ENCODE results near the gene OPCML. TPM values are rescaled to one million over a fixed set of nuclear protein-coding genes. Genes with fewer than 3 reads are reported as not detected.

OPCML gene
- total and polyA plus RNA-seq, 2 experiments from 2014 or later = 0.21 to 0.51 TPM

DNA sequence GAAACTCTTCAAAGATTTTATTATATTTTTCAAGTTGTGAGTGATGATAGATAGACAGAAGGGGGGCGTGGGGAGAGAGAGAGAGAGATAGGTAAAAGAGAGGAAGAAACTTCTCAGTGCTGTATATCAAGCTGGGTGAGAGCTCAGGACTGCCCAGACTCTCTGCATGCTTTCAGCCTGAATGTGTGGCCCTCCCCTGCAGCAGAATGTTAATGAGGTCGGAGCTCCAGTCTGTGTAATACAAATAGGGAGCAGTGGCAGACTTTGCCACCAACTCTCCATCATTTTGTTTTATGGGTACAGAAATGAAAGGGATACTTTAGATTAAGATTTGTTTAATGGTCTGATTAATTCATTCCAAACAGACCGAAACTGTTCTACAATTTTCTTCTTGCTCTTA, 752.8 kb downstream of the OPCML start:
- peak in 1 of 2 donors; percentile 62 for DNase-seq (ENCODE audit: low read depth in 1 of 2, low spot score in 1 of 2)
- Histone ChIP-seq H3K36me3 (no peaks in the 10 kb centered on the region), H3K27ac (no peak overlapping the region), H3K27me3 (no peaks in the 10 kb centered on the region), H3K4me1 (ENCODE audit: low read depth) (peaks cover 16% of the 10 kb centered on the region), H3K9me3 (ENCODE audit: low read depth) (no peaks in the 10 kb centered on the region), H3K4me3 (no peak overlapping the region)
- TF ChIP-seq, protein P1, sequence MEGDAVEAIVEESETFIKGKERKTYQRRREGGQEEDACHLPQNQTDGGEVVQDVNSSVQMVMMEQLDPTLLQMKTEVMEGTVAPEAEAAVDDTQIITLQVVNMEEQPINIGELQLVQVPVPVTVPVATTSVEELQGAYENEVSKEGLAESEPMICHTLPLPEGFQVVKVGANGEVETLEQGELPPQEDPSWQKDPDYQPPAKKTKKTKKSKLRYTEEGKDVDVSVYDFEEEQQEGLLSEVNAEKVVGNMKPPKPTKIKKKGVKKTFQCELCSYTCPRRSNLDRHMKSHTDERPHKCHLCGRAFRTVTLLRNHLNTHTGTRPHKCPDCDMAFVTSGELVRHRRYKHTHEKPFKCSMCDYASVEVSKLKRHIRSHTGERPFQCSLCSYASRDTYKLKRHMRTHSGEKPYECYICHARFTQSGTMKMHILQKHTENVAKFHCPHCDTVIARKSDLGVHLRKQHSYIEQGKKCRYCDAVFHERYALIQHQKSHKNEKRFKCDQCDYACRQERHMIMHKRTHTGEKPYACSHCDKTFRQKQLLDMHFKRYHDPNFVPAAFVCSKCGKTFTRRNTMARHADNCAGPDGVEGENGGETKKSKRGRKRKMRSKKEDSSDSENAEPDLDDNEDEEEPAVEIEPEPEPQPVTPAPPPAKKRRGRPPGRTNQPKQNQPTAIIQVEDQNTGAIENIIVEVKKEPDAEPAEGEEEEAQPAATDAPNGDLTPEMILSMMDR (IDR thresholded peaks at IDR 0.05; ENCODE audit: low read depth, low read length) = no peak

DNA sequence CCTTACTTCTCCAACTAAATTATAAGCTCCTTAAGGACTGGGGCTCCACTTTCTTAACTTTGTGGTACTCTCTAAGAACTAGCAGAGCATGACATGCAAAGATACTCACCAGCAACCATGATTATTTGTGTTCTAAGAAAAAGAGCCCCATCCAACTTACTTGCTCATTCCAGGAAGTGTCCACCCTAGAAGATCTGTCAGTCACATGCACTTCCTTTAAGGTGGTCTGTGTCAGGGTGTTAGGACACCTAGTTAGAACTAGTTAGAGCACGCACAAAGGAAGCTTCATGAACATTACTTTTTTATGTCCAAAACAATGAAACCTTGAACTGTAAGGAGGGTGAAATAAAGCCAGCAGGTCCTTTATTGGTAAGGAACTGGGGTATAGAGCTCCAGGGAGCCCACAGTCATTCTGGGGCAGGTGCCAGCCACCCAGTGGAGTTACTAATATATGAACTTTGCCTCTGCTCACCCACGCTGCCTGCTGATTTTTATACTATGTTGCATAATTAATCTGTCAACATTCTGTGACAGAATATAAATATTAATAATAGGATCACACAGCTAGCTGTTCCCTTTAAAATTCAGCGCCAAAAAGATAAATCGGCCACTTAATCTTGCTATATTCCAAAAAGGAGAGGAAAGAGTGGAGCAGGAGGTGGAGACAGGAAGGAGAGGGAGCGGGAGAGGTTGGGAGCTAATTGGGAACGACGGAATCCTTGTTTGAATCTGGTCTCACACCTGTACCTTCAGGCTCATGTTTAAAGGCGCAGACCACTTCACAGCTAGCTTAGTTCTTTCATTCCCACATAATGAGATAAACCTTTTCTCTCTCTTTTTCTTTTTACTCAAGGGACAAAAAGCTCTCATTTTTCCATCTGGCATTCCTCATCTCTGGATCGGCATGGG, 755.0 kb downstream of the OPCML start:
- TF ChIP-seq, protein P1 (IDR thresholded peaks at IDR 0.05; ENCODE audit: low read depth, low read length) = no peak
- no peaks in the 10 kb centered on the region for H3K27me3 ChIP-seq
- H3K4me1 ChIP-seq (ENCODE audit: low read depth) = peaks cover 16% of the 10 kb centered on the region
- DNase-seq (ENCODE audit: low read depth in 1 of 2, low spot score in 1 of 2) = no peak
- no peaks in the 10 kb centered on the region for H3K9me3 ChIP-seq (ENCODE audit: low read depth)
- H3K36me3 ChIP-seq = no peaks in the 10 kb centered on the region
- no peak overlapping the region for H3K27ac ChIP-seq
- no peak overlapping the region for H3K4me3 ChIP-seq

DNA sequence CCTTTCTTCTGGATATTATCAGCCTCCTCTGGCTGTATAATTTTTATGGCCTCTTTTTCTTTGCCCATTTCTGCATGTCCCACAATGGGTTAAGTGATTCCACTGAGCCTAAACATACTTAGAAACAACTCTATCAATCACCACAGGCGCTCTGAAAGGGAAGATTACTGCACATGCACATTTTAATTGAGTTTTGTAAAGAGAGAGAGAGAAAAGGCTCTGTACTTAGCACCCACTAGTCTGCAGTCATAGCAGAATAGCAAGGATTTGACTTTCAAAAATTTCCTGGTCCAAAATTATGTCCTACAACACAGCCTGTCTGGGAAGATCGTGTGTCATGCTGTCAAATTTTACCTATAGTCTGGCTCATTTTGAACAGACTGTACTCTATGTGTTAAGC, 758.5 kb downstream of the OPCML start:
- Histone ChIP-seq H3K36me3 (no peaks in the 10 kb centered on the region), H3K9me3 (ENCODE audit: low read depth) (no peaks in the 10 kb centered on the region), H3K27ac (no peak overlapping the region), H3K4me3 (no peak overlapping the region), H3K27me3 (no peaks in the 10 kb centered on the region), H3K4me1 (ENCODE audit: low read depth) (peaks cover 10% of the 10 kb centered on the region)
- DNase-seq (ENCODE audit: low read depth in 1 of 2, low spot score in 1 of 2) = no peak
- TF ChIP-seq, protein P1 (IDR thresholded peaks at IDR 0.05; ENCODE audit: low read depth, low read length) = no peak

DNA sequence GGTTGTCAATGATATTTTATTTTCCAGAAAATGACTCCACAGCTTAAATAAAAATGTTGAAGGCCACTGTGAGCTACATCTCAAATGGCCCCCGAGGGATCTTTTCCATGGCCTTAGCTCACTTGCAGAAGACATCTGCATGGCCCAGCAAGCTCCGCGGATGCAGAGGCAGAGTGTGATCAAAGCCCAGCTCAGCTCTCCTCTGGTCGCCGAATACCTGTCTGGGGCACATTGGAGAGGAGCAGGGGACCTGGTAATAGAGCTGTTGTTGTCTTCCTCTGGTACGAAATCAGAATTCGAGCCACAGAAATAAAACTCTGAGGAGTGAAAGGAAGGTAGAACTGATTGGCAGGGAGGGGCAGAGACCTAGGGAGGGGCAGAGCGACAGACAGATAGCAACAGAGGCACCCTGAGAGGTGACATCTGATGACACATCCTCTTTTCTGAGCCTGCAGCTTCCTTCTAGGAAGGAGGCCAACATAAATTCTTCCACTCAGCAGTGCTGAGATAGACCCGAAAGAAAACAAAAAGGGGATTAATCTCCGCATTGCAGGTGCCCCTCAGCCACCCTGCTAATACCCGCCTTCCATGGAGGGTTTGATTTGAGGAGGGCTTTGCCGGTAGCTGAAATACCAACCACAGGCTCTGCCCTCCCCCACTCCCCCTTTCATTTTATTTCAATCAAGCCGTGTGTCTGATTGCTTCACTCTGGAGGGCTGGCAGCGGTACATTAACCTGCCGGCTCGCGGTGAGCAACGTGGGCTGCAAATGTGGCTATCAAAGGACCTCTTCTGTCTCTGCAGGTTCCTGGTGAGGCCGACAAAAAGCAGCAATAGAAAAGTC, 759.4 kb downstream of the OPCML start:
- H3K9me3 ChIP-seq (ENCODE audit: low read depth) = no peaks in the 10 kb centered on the region
- H3K27ac ChIP-seq = no peak overlapping the region
- peaks cover 8% of the 10 kb centered on the region for H3K4me1 ChIP-seq (ENCODE audit: low read depth)
- H3K27me3 ChIP-seq = no peaks in the 10 kb centered on the region
- no peak overlapping the region for H3K4me3 ChIP-seq
- no peaks in the 10 kb centered on the region for H3K36me3 ChIP-seq
- no peak for DNase-seq (ENCODE audit: low read depth in 1 of 2, low spot score in 1 of 2)
- TF ChIP-seq, protein P1 (IDR thresholded peaks at IDR 0.05; ENCODE audit: low read depth, low read length) = no peak

DNA sequence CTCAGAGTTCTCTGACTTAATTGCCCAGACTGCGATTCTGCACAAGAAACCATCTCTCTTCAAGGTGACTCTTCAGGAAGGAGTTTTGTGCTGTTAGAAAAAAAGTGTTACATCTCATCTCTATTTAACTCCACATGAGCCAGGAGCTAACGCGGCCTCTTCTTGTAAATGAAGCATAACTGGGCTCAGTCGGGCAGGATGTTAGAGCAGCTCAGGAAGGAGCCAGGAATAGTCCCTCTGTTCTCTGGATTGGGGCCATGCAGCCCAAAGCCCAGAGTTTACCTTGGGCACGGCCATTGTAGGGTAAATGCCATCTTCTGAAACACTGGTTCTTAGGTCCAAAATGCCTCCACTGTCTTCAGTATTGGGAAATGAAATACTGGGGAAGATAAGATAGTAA, 760.6 kb downstream of the OPCML start:
- Histone ChIP-seq H3K4me1 (ENCODE audit: low read depth) (peaks cover 7% of the 10 kb centered on the region), H3K9me3 (ENCODE audit: low read depth) (no peaks in the 10 kb centered on the region), H3K27ac (no peak overlapping the region), H3K36me3 (no peaks in the 10 kb centered on the region), H3K27me3 (no peaks in the 10 kb centered on the region), H3K4me3 (no peak overlapping the region)
- TF ChIP-seq, protein P1 (IDR thresholded peaks at IDR 0.05; ENCODE audit: low read depth, low read length) = no peak
- DNase-seq (ENCODE audit: low read depth in 1 of 2, low spot score in 1 of 2) = no peak

Data from cardiac muscle cell (in vitro differentiated cells and primary cell).